GM06990 (cell line): ENCODE results near the gene YJEFN3.

Experiments used
- DNase-seq: peaks from one replicate; pipeline ENCODE4 v3.0.0-alpha.2; 2011; ENCODE audit not compliant: insufficient read length; ENCODE audit errors: extremely low read depth
- H3K27me3 ChIP-seq: replicated peaks from 2 replicates; pipeline ENCODE4 v1.6.0; 2011; ENCODE audit warnings: low read length; ENCODE audit not compliant: control insufficient read depth, insufficient read depth
- H3K36me3 ChIP-seq: 2 replicates; pipeline ENCODE4 v1.5.1; 2011; ENCODE audit warnings: low read length; ENCODE audit not compliant: control insufficient read depth, insufficient read depth
- H3K4me3 ChIP-seq: replicated peaks from 2 replicates; pipeline ENCODE4 v1.5.1; 2011; ENCODE audit warnings: low read depth, mild to moderate bottlenecking, control low read depth, low read length
- TF ChIP-seq, protein P1 (sequence below): IDR thresholded peaks from 2 replicates; pipeline ENCODE4 v1.5.1; 2011; ENCODE audit warnings: low read length, control low read depth, mild to moderate bottlenecking, inconsistent platforms; ENCODE audit not compliant: insufficient read depth, poor library complexity, severe bottlenecking

The YJEFN3 gene

DNA sequence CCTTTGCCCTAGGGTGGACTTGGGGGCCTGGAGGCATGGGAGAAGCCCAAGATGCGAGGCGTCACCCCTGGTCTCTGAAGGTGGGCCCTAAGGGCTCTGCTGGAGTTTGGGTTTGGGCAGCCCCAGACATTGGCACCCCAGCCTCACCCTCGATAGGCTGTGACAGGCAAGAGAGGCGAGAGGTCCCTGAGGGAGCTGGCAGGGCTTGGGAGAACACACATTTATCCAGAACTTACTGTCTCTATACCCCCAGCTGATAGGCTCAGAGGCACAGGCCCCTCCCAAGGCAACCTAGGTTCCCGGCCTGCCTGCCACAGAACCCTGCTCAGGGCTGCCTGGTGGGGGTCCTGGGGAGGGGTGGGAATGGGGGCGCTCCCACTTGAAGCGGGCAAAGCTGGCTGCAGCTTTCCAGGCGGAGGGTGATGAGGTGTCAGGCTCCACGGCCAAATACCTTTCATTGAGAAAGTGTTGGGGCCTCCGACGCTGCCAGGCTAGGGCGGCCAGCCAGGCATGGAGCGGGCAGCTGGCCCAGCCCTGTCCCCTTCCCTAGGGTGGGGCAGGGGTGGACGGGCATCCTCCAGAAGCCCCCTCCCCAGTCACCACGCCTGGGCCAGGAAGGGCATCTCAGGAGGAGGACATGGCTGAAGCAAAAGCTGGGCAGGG is 19.1 kb downstream of the YJEFN3 start:
- TF ChIP-seq, protein P1, sequence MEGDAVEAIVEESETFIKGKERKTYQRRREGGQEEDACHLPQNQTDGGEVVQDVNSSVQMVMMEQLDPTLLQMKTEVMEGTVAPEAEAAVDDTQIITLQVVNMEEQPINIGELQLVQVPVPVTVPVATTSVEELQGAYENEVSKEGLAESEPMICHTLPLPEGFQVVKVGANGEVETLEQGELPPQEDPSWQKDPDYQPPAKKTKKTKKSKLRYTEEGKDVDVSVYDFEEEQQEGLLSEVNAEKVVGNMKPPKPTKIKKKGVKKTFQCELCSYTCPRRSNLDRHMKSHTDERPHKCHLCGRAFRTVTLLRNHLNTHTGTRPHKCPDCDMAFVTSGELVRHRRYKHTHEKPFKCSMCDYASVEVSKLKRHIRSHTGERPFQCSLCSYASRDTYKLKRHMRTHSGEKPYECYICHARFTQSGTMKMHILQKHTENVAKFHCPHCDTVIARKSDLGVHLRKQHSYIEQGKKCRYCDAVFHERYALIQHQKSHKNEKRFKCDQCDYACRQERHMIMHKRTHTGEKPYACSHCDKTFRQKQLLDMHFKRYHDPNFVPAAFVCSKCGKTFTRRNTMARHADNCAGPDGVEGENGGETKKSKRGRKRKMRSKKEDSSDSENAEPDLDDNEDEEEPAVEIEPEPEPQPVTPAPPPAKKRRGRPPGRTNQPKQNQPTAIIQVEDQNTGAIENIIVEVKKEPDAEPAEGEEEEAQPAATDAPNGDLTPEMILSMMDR = no peak
- Histone ChIP-seq H3K27me3 (no peaks in the 10 kb centered on the region), H3K4me3 (no peak overlapping the region), H3K36me3 (no peaks in the 10 kb centered on the region)
- DNase-seq = no peak

DNA sequence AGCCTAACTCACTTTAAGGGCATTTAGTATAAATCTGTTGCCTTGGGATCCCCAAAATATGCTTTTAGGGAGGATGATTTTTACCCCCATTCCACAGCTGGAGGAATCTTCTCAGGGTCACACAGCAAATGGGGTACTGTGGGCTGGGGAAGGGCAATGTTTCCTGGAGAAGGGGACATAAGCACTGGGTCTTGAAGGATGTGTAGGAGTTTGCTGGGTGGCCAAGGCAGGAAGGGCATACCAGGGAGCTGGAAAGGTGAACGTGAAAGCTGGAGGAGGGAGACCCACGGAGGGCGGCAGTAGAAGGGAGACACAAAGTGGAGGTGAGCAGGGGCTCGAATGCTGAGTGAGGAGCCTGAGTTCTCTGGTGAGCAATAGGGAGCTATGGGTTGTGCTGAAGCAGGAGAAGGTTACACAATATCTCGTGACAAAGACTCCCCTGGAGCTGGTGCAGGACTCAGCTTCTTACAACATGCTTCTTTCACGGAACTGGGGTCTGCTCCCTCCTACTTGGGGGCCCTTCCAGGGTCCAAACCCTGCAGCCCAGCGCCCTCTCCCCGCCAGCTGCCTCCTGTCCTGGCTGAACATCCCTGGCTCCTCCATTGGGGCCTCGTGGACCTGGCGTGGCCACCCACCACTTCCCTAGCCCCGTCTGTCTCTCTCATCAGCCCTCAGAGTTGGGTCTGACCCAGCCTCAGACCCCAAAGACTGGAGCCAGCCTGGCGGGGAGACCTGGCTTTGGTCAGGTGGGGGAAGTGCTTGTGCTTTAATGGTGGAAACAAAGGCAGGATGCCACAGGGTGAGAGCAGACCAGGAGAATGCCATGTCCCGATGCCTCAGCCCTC is 20.4 kb downstream of the YJEFN3 start:
- DNase-seq = no peak
- Histone ChIP-seq H3K4me3 (no peak overlapping the region), H3K27me3 (no peaks in the 10 kb centered on the region), H3K36me3 (no peaks in the 10 kb centered on the region)
- TF ChIP-seq, protein P1 = no peak

DNA sequence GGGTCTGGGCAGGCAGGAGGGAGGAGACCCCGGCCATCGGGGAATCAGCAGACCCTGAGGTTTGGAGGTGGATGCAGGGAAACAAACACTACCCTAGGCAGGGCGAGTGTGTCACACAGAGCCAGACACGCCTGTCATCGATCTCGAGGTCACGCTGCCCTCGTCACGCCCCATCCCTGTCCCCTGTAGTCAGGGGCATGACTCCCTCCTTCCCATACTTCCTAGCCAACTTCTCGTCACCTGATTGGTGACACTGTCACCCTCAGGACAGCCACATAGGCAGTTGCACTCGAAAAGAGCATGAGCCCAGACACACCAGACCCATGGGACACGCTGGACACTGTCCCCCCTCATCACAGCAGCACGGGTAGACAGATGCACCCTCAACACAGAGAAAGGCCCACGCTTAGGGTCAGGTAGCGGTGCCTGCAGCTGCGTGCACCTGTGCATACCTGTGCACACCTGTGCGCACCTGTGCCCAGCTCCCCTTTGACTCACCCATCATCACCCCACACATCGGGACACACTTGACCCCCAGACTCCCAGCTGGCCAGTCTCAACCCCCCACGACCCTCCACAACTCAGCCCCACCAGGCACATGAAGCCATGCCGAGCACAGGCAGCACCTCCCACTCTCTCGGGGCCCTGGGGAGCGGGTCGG is 21.2 kb downstream of the YJEFN3 start:
- Histone ChIP-seq H3K27me3 (no peaks in the 10 kb centered on the region), H3K36me3 (no peaks in the 10 kb centered on the region), H3K4me3 (no peak overlapping the region)
- TF ChIP-seq, protein P1 = no peak
- DNase-seq = no peak

DNA sequence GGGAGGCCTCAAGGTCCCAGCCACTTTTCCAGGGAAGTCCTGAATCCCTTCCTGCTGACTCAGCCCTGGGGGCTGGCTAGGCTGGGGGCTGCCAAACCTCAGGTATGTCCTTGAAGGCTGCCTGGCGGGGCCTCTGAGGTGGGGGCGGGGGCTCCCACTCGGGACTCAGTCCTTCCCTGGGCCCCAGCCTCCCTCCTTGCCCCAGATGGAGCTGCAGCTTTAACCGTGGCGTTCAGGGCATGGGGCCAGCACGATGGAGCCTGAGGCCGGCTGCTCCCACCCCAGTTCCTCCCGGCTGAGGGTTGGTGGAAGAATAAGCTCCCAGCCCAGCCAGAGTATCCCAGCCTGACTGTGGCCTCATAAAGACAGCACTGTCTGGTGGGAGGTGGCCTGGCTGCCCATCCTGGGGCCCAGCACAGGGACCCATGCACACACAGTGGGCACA is 21.8 kb downstream of the YJEFN3 start:
- H3K36me3 ChIP-seq = no peaks in the 10 kb centered on the region
- TF ChIP-seq, protein P1 = no peak
- DNase-seq = no peak
- no peak overlapping the region for H3K4me3 ChIP-seq
- no peaks in the 10 kb centered on the region for H3K27me3 ChIP-seq

DNA sequence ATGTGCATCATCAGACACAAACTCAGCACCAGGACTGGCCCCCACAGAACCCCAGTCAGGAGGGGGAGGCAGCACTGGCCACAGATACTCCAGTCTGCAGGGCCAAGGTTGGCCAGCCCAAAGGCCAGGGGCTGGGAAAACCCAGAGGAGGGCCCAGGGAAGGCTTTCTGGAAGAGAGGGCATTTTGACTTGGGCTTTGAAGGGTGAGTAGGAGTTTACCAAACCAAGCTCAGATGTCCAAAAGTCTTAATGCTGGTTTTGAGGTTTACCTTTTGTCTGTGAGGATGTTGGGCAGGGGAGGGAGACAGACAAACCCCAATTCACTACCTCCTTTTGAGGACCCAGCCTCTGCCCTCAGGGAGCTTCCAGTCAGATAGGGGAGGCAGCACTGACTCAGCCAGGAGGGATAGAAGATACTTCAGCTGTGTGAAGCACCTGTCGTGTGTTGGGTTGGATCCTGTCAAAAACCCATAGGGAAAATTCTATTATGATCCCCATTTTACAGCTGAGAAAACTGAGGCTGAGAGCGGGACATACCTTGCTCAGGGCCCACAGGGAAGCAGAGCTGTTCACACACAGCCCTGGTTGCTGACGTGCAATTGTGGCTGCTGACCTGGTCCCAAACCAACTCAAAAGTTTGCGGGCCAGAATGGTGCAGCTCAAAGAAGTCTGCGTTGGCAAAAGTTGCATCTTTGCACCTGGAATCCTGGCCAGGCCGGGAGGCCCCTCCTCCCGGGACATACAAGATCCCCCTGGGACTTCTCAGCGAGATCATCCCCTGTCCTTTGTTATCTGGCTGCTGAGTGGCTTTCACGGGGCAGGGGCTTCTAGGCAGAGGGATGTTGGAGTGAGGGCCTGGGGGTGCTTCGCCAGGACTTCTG is 22.5 kb downstream of the YJEFN3 start:
- Histone ChIP-seq H3K27me3 (no peaks in the 10 kb centered on the region), H3K36me3 (no peaks in the 10 kb centered on the region), H3K4me3 (no peak overlapping the region)
- TF ChIP-seq, protein P1 = no peak
- DNase-seq = no peak
